ENCODE data around the gene TECTA. TPM values are rescaled to one million over a fixed set of nuclear protein-coding genes. Genes with fewer than 3 reads are reported as not detected.

The TECTA gene
- total RNA-seq, 1 donor from 2014 or later = 2.3 TPM

- peaks cover 3% of the 10 kb centered on the region for H3K27me3 Mint-ChIP-seq
- no peaks in the 10 kb centered on the region for H3K9me3 Mint-ChIP-seq
- no peak for DNase-seq (ENCODE audit: extremely low spot score, unreplicated experiment)
- H3K36me3 Mint-ChIP-seq = peaks cover 3% of the 10 kb centered on the region
- no peak overlapping the region for H3K4me3 Mint-ChIP-seq
- peaks cover 13% of the 10 kb centered on the region for H3K4me1 Mint-ChIP-seq (ENCODE audit: unreplicated experiment)
- H3K27ac Mint-ChIP-seq = no peak overlapping the region
- TF ChIP-seq CTCF (conservative IDR thresholded peaks at IDR 0.05) = no peak
Observed at GRCh38 chr11:121149116-121149515, 48.1 kb downstream of the TECTA start.

GRCh38 chr11:121151207-121151688 lies 50.2 kb downstream of the TECTA start:
- no peak overlapping the region for H3K27ac Mint-ChIP-seq
- peaks cover 15% of the 10 kb centered on the region for H3K4me1 Mint-ChIP-seq (ENCODE audit: unreplicated experiment)
- peaks cover 3% of the 10 kb centered on the region for H3K27me3 Mint-ChIP-seq
- H3K4me3 Mint-ChIP-seq = no peak overlapping the region
- H3K36me3 Mint-ChIP-seq = no peaks in the 10 kb centered on the region
- no peak for TF ChIP-seq CTCF (conservative IDR thresholded peaks at IDR 0.05)
- no peaks in the 10 kb centered on the region for H3K9me3 Mint-ChIP-seq
- DNase-seq (ENCODE audit: extremely low spot score, unreplicated experiment) = no peak

GRCh38 chr11:121152764-121153163 lies 51.7 kb downstream of the TECTA start:
- Mint-ChIP-seq H3K27me3 (peaks cover 3% of the 10 kb centered on the region), H3K27ac (no peak overlapping the region), H3K9me3 (no peaks in the 10 kb centered on the region), H3K4me3 (no peak overlapping the region), H3K36me3 (no peaks in the 10 kb centered on the region), H3K4me1 (ENCODE audit: unreplicated experiment) (peaks cover 15% of the 10 kb centered on the region)
- no peak for DNase-seq (ENCODE audit: extremely low spot score, unreplicated experiment)
- no peak for TF ChIP-seq CTCF (conservative IDR thresholded peaks at IDR 0.05)

- no peak for TF ChIP-seq CTCF (conservative IDR thresholded peaks at IDR 0.05)
- Mint-ChIP-seq H3K4me3 (no peak overlapping the region), H3K9me3 (no peaks in the 10 kb centered on the region), H3K36me3 (no peaks in the 10 kb centered on the region), H3K27ac (no peak overlapping the region), H3K27me3 (peaks cover 3% of the 10 kb centered on the region), H3K4me1 (ENCODE audit: unreplicated experiment) (peaks cover 15% of the 10 kb centered on the region)
- no peak for DNase-seq (ENCODE audit: extremely low spot score, unreplicated experiment)
Observed at GRCh38 chr11:121153472-121153871, 52.4 kb downstream of the TECTA start.

GRCh38 chr11:121154486-121155314 lies 53.7 kb downstream of the TECTA start:
- H3K4me3 Mint-ChIP-seq = no peak overlapping the region
- no peaks in the 10 kb centered on the region for H3K36me3 Mint-ChIP-seq
- H3K4me1 Mint-ChIP-seq (ENCODE audit: unreplicated experiment) = peaks cover 15% of the 10 kb centered on the region
- H3K9me3 Mint-ChIP-seq = no peaks in the 10 kb centered on the region
- H3K27ac Mint-ChIP-seq = no peak overlapping the region
- DNase-seq (ENCODE audit: extremely low spot score, unreplicated experiment) = no peak
- H3K27me3 Mint-ChIP-seq = peaks cover 3% of the 10 kb centered on the region
- TF ChIP-seq CTCF (conservative IDR thresholded peaks at IDR 0.05) = no peak

All from type B pancreatic cell (in vitro differentiated cells).